Measurements from ENCODE around the gene ADGRB2. TPM values are rescaled to one million over a fixed set of nuclear protein-coding genes. Genes with fewer than 3 reads are reported as not detected.

ADGRB2 gene
- total RNA-seq, 2 experiments from 2014 or later, result 0.54 to 0.56 TPM

GRCh38 chr1:31787786-31788137 is 23.6 kb upstream of the ADGRB2 start:
- Mint-ChIP-seq H3K9me3 (no peaks in the 10 kb centered on the region), H3K4me1 (ENCODE audit: low read depth) (peaks cover 5% of the 10 kb centered on the region), H3K4me3 (peak overlapping the region; percentile 78), H3K27ac (peak overlapping the region; percentile 81), H3K36me3 (ENCODE audit: low read depth) (no peaks in the 10 kb centered on the region), H3K27me3 (no peaks in the 10 kb centered on the region)
- ATAC-seq (no peak), DNase-seq (no peak)
- ChIA-PET CTCF (interaction anchor here (0.9 to 5.0 kb wide), 11 partner anchors 9 to 239 kb away, joined by 3 to 129 read pairs (median 22); partner anchors contain the start of genes ADGRB2 and PEF1), POLR2A (interaction anchor here (1.3 to 3.2 kb wide), 3 partner anchors 10 to 123 kb away, joined by 3 to 17 read pairs (median 10); no protein-coding TSS in a partner anchor)
- intact Hi-C loops (cut with micrococcal nuclease), result loop anchor here (2.0 to 10.0 kb wide), 3 partner anchors 23 to 225 kb away; partner anchors contain the start of gene ADGRB2
- TF ChIP-seq CTCF (IDR thresholded peaks at IDR 0.05), result no peak

DNA sequence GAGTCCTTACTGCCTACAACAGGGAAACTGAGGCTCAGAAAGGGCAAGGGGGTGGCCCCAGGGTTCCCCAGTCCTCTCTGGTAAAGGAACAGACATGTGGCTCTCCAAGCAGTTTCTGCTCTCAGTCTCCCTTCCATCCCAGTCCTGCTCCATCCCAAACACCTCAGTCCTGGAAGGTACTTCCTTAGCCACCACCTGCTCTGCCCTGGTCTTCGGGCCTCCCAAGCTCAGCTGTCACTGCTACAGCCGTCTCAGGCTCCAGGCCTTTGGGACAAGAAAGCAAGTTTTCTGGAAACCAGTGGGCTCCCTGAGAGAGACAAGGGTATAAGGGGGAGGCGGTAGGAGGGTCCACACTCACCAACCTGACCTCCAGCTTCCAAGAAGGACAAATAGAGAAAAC is 23.1 kb upstream of the ADGRB2 start:
- no peak for DNase-seq
- intact Hi-C loops (cut with micrococcal nuclease), result loop anchor here (5.0 to 10.0 kb wide), 2 partner anchors 62 to 225 kb away; no protein-coding TSS in a partner anchor

DNA sequence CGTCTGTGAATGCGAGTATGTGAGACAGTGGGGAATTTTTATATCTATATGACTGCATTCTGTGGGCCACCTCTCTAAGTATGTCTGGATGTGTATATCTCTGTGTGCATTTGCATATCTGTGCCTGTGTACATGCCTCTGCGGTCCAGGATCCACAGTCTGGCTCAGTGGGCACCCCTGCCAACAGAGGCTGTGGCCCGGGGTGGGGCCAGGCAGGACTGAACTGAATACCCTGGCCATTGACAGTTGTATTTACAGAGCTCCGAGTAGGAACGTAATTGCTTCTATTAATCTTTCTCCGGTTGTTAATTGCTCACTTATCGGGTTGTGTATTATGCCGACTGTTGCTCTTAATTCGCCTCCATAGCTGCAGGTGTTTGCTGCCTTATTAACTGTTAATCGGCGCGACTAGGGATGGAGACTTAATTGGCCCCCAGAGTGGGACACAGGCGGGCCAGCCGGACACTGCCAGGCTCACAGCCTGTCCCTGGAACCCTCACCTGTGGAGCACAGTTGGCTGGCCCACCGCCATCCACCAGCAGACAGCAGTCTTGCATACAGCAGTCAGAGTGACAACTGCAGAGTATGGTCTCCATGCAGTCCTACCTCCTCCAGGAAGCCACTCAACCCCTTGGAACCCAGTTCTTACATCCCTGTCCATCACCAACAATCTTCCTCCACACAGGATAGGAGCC is 22.4 kb upstream of the ADGRB2 start:
- Mint-ChIP-seq H3K36me3 (ENCODE audit: low read depth) (no peaks in the 10 kb centered on the region), H3K4me3 (no peak overlapping the region), H3K4me1 (ENCODE audit: low read depth) (peaks cover 5% of the 10 kb centered on the region), H3K27ac (no peak overlapping the region), H3K27me3 (no peaks in the 10 kb centered on the region), H3K9me3 (no peaks in the 10 kb centered on the region)
- intact Hi-C loops (cut with micrococcal nuclease), result loop anchor here (5.0 to 10.0 kb wide), 2 partner anchors 62 to 224 kb away; no protein-coding TSS in a partner anchor
- TF ChIP-seq CTCF (IDR thresholded peaks at IDR 0.05), result no peak
- ChIA-PET POLR2A (interaction anchor here (0.6 to 1.3 kb wide), 2 partner anchors 8 to 466 kb away, joined by 3 read pairs; no protein-coding TSS in a partner anchor), CTCF (interaction anchor here (0.7 to 5.0 kb wide), 2 partner anchors 23 to 72 kb away, joined by 3 to 129 read pairs; partner anchors contain the start of gene ADGRB2)
- ATAC-seq (no peak), DNase-seq (no peak)

More for the DNA sequence above, 23.1 kb upstream of the ADGRB2 start:
- Mint-ChIP-seq H3K36me3 (ENCODE audit: low read depth) (no peaks in the 10 kb centered on the region), H3K4me3 (peak overlapping the region; percentile 78), H3K27me3 (no peaks in the 10 kb centered on the region), H3K27ac (no peak overlapping the region), H3K4me1 (ENCODE audit: low read depth) (peaks cover 5% of the 10 kb centered on the region), H3K9me3 (no peaks in the 10 kb centered on the region)
- ChIA-PET POLR2A (interaction anchor here (0.6 to 3.2 kb wide), 4 partner anchors 9 to 466 kb away, joined by 3 to 17 read pairs (median 6); no protein-coding TSS in a partner anchor), CTCF (interaction anchor here (0.9 to 5.0 kb wide), 6 partner anchors 24 to 238 kb away, joined by 3 to 129 read pairs (median 24); partner anchors contain the start of genes ADGRB2 and PEF1)
- no peak for ATAC-seq
- TF ChIP-seq CTCF (IDR thresholded peaks at IDR 0.05), result no peak

GRCh38 chr1:31785947-31786290 is 21.8 kb upstream of the ADGRB2 start:
- POLR2A ChIA-PET, result no interaction called here
- Mint-ChIP-seq H3K4me1 (ENCODE audit: low read depth) (peaks cover 5% of the 10 kb centered on the region), H3K4me3 (no peak overlapping the region), H3K27me3 (no peaks in the 10 kb centered on the region), H3K27ac (no peak overlapping the region), H3K9me3 (no peaks in the 10 kb centered on the region), H3K36me3 (ENCODE audit: low read depth) (no peaks in the 10 kb centered on the region)
- CTCF ChIA-PET, result interaction anchor here (0.7 to 5.0 kb wide), 2 partner anchors 22 to 72 kb away, joined by 3 to 129 read pairs; partner anchors contain the start of gene ADGRB2
- no peak for DNase-seq
- intact Hi-C loops (cut with micrococcal nuclease), result loop anchor here (5.0 to 10.0 kb wide), 2 partner anchors 61 to 224 kb away; no protein-coding TSS in a partner anchor
- ATAC-seq, result no peak
- TF ChIP-seq CTCF (IDR thresholded peaks at IDR 0.05), result no peak
